ENCODE results near the gene ALDH8A1. TPM values are rescaled to one million over a fixed set of nuclear protein-coding genes. Genes with fewer than 3 reads are reported as not detected.

The ALDH8A1 gene, protein sequence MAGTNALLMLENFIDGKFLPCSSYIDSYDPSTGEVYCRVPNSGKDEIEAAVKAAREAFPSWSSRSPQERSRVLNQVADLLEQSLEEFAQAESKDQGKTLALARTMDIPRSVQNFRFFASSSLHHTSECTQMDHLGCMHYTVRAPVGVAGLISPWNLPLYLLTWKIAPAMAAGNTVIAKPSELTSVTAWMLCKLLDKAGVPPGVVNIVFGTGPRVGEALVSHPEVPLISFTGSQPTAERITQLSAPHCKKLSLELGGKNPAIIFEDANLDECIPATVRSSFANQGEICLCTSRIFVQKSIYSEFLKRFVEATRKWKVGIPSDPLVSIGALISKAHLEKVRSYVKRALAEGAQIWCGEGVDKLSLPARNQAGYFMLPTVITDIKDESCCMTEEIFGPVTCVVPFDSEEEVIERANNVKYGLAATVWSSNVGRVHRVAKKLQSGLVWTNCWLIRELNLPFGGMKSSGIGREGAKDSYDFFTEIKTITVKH
- total RNA-seq: 0.15 and 0.17 TPM in 2 replicates

GRCh38 chr6:134949927-134950326 lies at the start of gene ALDH8A1:
ALDH8A1 (minus strand) TSS chr6:134950101; CDS start chr6:134950053, 48 bp downstream.

Other genes starting within 250 kb of the ALDH8A1 start
- gene HBS1L, start 104.7 kb upstream of the ALDH8A1 start, total RNA-seq: 64.2 and 71.2 TPM in 2 replicates
- gene MYB, start 231.2 kb upstream of the ALDH8A1 start, total RNA-seq: 0.45 and 0.50 TPM in 2 replicates

Measured in bronchus fibroblast of lung (primary cell).